ENCODE measurements around the gene AGRN.

GRCh38 chr1:1063945-1064831 lies 44.3 kb downstream of the AGRN start:
- peak; percentile 53 to 85 for TF ChIP-seq CTCF (IDR thresholded peaks at IDR 0.05)
- TF ChIP-seq POLR2AphosphoS5 (IDR thresholded peaks at IDR 0.05): no peak

Data from suprapubic skin (tissue), 3 donors.